DOHH2 (cell line): Measurements from ENCODE around the gene JARID2.

Experiments used
- CTCF ChIP-seq: fragments of 200-600 bp; sonication (generic); IDR thresholded peaks from one replicate; pipeline ENCODE4 v1.5.1; 2014; ENCODE audit warnings: antibody characterized with exemption, mild to moderate bottlenecking, low read depth, low read length; ENCODE audit not compliant: poor library complexity, severe bottlenecking
- EZH2phosphoT487 ChIP-seq: fragments of 200-600 bp; sonication (generic); IDR thresholded peaks from 2 replicates; pipeline ENCODE4 v1.6.1; 2017; ENCODE audit warnings: borderline replicate concordance, mild to moderate bottlenecking, antibody characterized with exemption, low read length, moderate library complexity, mixed read lengths

GRCh38 chr6:15403094-15403755, 157.4 kb downstream of the JARID2 start:
- TF ChIP-seq CTCF = no peak
- TF ChIP-seq EZH2phosphoT487 = no peak
